Kidney (tissue), 14 donors: ENCODE data around the gene ZNF786. TPM values are rescaled to one million over a fixed set of nuclear protein-coding genes. Genes with fewer than 3 reads are reported as not detected.
"Not testable (repeated sequence)": the region's sequence is repeated elsewhere in the genome, so short reads cannot be mapped to it uniquely, and the experiment has no call there.

Experiments used
- DNase-seq, 5 donors: peaks; one replicate each; pipeline ENCODE4 v3.0.0-alpha.2; 2013 to 2020
- FAIRE-seq: peaks from 2 replicates; lab custom pipeline; 2012; peaks lifted over from hg19 to GRCh38; lab: Jason Lieb, UNC
- H3K27ac ChIP-seq, 2 donors: one replicate each; pipeline ENCODE4 v1.7.0; 2013; ENCODE audit warnings: low read depth in 2 of 2, low read length in 2 of 2, inconsistent platforms in 1 of 2
- H3K27me3 ChIP-seq: one replicate; pipeline ENCODE4 v1.7.1; 2013; ENCODE audit warnings: low read length, inconsistent platforms; ENCODE audit not compliant: control insufficient read depth, insufficient read depth
- H3K36me3 ChIP-seq, 3 donors: one replicate each; pipeline versions ENCODE4 v1.7.0 to v1.7.1; 2013; ENCODE audit warnings: low read length in 3 of 3, control low read depth in 1 of 3, inconsistent platforms in 1 of 3; ENCODE audit not compliant: insufficient read depth in 3 of 3, control insufficient read depth in 2 of 3
- H3K4me1 ChIP-seq, 3 donors: one replicate each; pipeline versions ENCODE4 v1.7.0 to v1.7.1; 2013; ENCODE audit warnings: low read length in 3 of 3, inconsistent platforms in 1 of 3, low read depth in 1 of 3; ENCODE audit not compliant: control insufficient read depth in 2 of 3, insufficient read depth in 2 of 3
- H3K4me3 ChIP-seq, 3 donors: one replicate each; pipeline versions ENCODE4 v1.7.0 to v1.8.1; 2013; ENCODE audit warnings: low read length in 3 of 3, control low read depth in 1 of 3, inconsistent platforms in 1 of 3
- H3K9ac ChIP-seq, 3 donors: one replicate each; pipeline versions ENCODE4 v1.7.0 to v1.7.1; 2013; ENCODE audit warnings: low read length in 3 of 3, control low read depth in 1 of 3, inconsistent platforms in 1 of 3
- H3K9me3 ChIP-seq, 3 donors: one replicate each; pipeline versions ENCODE4 v1.7.0 to v1.7.1; 2013; ENCODE audit warnings: low read length in 3 of 3, control low read depth in 1 of 3, inconsistent platforms in 1 of 3; ENCODE audit not compliant: control insufficient read depth in 2 of 3, insufficient read depth in 1 of 3
- intact Hi-C: fragments of 100-400 bp; cut with DNase I; formaldehyde crosslinking; loops from one replicate; pipeline ENCODE4 v1.11.1; 2022
- polyA plus RNA-seq: library from polyadenylated mRNA; stranded (reverse); fragments of 350-450 nt; fragmentation: Illumina TruSeq; extraction: RNeasy Lipid Tissue Mini Kit (QIAGEN cat#74804); gene quantifications from one replicate; pipeline ENCODE4 v1.2.3, GENCODE V29; 2014; ENCODE audit warnings: low read depth, low replicate concordance; ENCODE audit not compliant: insufficient read depth
- total RNA-seq: library from RNA; stranded (reverse); fragmentation: NEBNext Ultra II Directional; extraction: Animal tissue kit (Norgen Biotek cat#: 25700); gene quantifications from one replicate; pipeline ENCODE4 v1.2.1, GENCODE V29; 2021
- TF ChIP-seq, protein P1 (sequence below): IDR thresholded peaks from 3 replicates; pipeline ENCODE4 v1.5.1; 2012; ENCODE audit warnings: mild to moderate bottlenecking, moderate library complexity, borderline replicate concordance; ENCODE audit not compliant: insufficient read depth; ENCODE audit errors: extremely low read depth
- donor health status: control.
- donor health status: control.
- donor health status: control.
- donor health status: control.
- donor health status: control.
- donor health status: DM: yes; HTN: yes; CAD: no.
- donor health status: Normal renal cell carcinoma (clear cell type).

Gene ZNF786
- total and polyA plus RNA-seq, 2 donors from 2014 or later = 2.6 to 8.0 TPM

DNA sequence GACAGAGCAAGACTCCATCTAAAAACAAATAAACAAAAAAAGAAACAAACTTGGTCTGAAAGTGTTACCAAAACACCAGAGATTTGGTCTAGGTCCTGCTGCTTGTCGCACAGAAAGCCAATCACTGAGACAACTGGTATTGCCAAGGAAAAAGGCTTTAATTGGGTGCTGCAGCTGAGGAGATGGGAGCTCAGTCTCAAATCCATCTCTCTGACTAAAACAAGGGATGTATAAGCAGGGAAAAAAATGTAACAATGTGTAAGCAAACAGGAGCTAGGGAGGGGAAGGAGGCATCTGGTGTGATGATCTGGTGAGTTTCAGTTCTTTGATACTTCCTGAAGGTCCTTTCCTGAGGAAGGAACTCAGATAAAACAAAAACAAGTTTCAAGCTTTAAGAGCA is 53.8 kb downstream of the ZNF786 start:
- no peak for DNase-seq
- Histone ChIP-seq H3K36me3 (no peaks in the 10 kb centered on the region), H3K27ac (no peak overlapping the region), H3K9me3 (no peaks in the 10 kb centered on the region), H3K4me1 (no peaks in the 10 kb centered on the region), H3K27me3 (no peaks in the 10 kb centered on the region), H3K9ac (no peak overlapping the region), H3K4me3 (no peak overlapping the region)
- no peak for FAIRE-seq
- TF ChIP-seq, protein P1, sequence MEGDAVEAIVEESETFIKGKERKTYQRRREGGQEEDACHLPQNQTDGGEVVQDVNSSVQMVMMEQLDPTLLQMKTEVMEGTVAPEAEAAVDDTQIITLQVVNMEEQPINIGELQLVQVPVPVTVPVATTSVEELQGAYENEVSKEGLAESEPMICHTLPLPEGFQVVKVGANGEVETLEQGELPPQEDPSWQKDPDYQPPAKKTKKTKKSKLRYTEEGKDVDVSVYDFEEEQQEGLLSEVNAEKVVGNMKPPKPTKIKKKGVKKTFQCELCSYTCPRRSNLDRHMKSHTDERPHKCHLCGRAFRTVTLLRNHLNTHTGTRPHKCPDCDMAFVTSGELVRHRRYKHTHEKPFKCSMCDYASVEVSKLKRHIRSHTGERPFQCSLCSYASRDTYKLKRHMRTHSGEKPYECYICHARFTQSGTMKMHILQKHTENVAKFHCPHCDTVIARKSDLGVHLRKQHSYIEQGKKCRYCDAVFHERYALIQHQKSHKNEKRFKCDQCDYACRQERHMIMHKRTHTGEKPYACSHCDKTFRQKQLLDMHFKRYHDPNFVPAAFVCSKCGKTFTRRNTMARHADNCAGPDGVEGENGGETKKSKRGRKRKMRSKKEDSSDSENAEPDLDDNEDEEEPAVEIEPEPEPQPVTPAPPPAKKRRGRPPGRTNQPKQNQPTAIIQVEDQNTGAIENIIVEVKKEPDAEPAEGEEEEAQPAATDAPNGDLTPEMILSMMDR = no peak
- intact Hi-C loops = no loop called here

DNA sequence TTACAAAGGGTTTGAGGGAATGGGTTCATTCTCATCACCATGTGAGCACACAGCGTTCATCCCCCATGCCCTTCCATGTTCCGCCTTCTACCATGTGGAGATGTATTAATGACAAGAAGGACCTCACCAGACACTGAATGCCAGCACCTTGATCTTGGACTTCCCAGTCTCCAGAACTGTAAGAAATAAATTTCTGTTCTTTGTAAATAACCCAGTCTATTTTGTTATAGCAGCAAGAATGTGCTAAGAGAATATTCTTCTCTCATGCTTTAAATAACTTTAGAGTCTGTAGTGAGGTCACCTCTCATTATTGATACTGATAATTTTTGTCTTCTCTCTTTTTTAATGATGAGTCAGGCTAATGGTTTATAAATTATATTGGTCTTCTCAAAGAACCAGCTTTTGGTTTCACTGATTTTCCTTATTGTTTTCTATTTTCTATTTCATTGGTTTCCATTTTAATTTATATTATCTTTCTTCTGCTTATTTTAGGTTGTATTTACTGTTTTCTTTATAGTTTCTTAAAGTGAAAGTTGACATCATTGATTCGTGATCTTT is 59.1 kb downstream of the ZNF786 start:
- no peak overlapping the region for H3K9ac ChIP-seq
- H3K27me3 ChIP-seq = no peaks in the 10 kb centered on the region
- H3K27ac ChIP-seq = no peak overlapping the region
- H3K4me1 ChIP-seq = peaks cover 0 to 6% (median 5%) of the 10 kb centered on the region in 3 donors
- H3K9me3 ChIP-seq = no peaks in the 10 kb centered on the region
- FAIRE-seq (no peak), DNase-seq (no peak)
- TF ChIP-seq, protein P1 = no peak
- no peaks in the 10 kb centered on the region for H3K36me3 ChIP-seq
- H3K4me3 ChIP-seq = no peak overlapping the region
- intact Hi-C loops = no loop called here

DNA sequence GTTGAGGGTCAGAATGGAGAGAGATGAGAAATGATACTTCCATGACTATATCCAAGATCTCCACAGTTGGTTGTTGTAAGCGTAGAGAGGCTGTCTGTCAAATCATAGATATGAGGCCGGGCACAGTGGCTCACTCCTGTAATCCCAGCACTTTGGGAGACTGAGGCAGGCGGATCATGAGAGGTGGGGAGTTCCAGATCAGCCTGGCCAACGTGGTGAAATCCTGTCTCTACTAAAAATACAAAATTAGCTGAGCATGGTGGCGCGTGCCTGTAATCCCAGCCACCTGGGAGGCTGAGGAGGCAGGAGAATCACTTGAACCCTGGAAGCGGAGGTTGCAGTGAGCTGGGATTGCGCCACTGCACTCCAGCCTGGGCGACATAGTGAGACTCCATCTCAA is 60.1 kb downstream of the ZNF786 start:
- H3K27ac ChIP-seq, H3K4me1 ChIP-seq, H3K36me3 ChIP-seq, intact Hi-C loops, FAIRE-seq, H3K4me3 ChIP-seq, H3K27me3 ChIP-seq, H3K9me3 ChIP-seq, H3K9ac ChIP-seq, DNase-seq: not testable (repeated sequence)

DNA sequence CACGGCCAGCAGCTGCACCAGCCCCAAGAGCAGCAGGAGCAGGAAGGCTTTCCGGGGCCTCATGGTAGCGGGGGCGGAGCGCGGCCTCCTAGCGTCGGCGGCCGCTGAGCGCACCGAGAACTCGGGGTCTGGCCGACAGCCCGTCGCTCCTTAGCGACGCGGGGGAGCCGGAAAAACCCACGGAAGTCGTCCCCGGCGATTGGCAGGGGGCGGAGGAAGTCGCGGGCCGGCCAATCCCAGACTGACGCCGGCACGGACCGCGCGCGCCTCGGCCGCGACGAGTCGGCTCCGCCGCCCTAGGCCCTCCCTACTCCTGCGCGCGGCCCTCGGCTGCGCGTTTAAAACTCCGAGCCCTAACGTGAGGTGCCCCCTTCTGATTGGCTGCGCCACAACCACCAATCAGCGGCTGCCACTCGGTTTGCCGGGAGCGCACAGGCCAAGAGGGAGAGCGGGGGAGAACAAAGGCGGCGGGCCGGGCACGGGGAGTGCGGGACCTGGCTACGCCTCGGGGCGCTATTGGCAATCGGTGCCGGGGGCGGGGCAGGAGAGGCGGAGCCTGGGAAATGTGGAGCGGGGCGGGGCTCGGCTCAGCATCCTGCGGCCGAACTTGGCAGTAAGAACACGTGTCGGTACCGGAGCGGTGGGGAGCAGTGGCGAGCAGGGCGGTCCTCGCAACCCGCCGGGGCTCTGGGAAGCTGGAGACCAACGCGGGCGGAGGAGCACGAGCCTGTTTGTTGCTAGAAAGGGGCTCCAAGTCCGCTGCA is 62.0 kb downstream of the ZNF786 start, which contains the start of gene PDIA4:
TSS of gene PDIA4 (minus strand) at position 160 of the 764 bp plus-strand sequence. CDS start at position 63, 97 bp downstream.
- DNase-seq (peak; percentile 100), FAIRE-seq (peak; percentile 92)
- peak within 1 kb of the TSS; percentile 67 to 76 (median 76) for H3K9ac ChIP-seq
- H3K4me1 ChIP-seq = peaks cover 0 to 6% (median 5%) of the 10 kb centered on the region in 3 donors
- H3K27me3 ChIP-seq = no peaks in the 10 kb centered on the region
- H3K4me3 ChIP-seq = peak within 1 kb of the TSS; percentile 80 to 82 (median 81)
- H3K27ac ChIP-seq = peak within 1 kb of the TSS; percentile 68 to 82
- H3K9me3 ChIP-seq = no peaks in the 10 kb centered on the region
- TF ChIP-seq, protein P1 = no peak
- H3K36me3 ChIP-seq = no peaks in the 10 kb centered on the region
- intact Hi-C loops = no loop called here
